ENCODE measurements around the gene ZNF580. TPM values are rescaled to one million over a fixed set of nuclear protein-coding genes. Genes with fewer than 3 reads are reported as not detected.

ZNF580 gene
- total RNA-seq, 1 donor from 2014 or later: 30.7 TPM

- ATAC-seq (no peak), DNase-seq (no peak)
- peaks cover 27% of the 10 kb centered on the region for H3K36me3 ChIP-seq
- H3K27me3 ChIP-seq: no peaks in the 10 kb centered on the region
- H3K9me3 ChIP-seq: no peaks in the 10 kb centered on the region
- no peak for TF ChIP-seq CTCF (IDR thresholded peaks at IDR 0.05)
- H3K4me1 ChIP-seq: peaks cover 7% of the 10 kb centered on the region
- H3K27ac ChIP-seq: no peak overlapping the region
- H3K4me3 ChIP-seq: no peak overlapping the region
- intact Hi-C loops (cut with DNase I): no loop called here
Observed at GRCh38 chr19:55596304-55596703, 44.5 kb upstream of the ZNF580 start.

DNA sequence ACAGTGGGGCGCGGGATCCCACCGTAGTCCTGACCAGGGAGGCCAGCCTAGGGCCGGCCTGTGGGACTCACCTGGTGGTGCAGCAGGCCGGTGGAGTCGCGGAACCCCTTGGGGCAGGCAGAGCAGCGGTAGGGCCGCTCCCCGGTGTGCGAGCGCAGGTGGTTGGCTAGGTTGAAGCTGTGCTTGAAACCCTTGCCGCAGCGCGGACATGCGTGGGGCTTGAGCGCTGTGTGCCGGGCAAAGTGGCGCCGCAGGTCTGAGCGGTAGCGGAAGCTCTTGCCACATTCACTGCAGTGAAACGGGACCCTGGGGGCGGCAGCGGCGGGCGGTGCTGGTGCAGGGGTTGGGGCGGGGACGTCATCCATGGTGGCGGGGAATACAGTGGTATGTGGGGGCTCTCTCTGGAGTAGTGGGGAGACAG is 43.3 kb upstream of the ZNF580 start:
- no peak for TF ChIP-seq CTCF (IDR thresholded peaks at IDR 0.05)
- Histone ChIP-seq H3K27ac (no peak overlapping the region), H3K4me3 (no peak overlapping the region), H3K27me3 (no peaks in the 10 kb centered on the region), H3K9me3 (no peaks in the 10 kb centered on the region), H3K36me3 (peaks cover 27% of the 10 kb centered on the region), H3K4me1 (peaks cover 8% of the 10 kb centered on the region)
- DNase-seq (peak; percentile 73), ATAC-seq (no peak)
- intact Hi-C loops (cut with DNase I): no loop called here

- peaks cover 8% of the 10 kb centered on the region for H3K4me1 ChIP-seq
- no peaks in the 10 kb centered on the region for H3K9me3 ChIP-seq
- no peak for DNase-seq
- no peaks in the 10 kb centered on the region for H3K27me3 ChIP-seq
- peaks cover 27% of the 10 kb centered on the region for H3K36me3 ChIP-seq
- intact Hi-C loops (cut with DNase I): no loop called here
- H3K4me3 ChIP-seq: no peak overlapping the region
- no peak overlapping the region for H3K27ac ChIP-seq
- ATAC-seq: no peak
- no peak for TF ChIP-seq CTCF (IDR thresholded peaks at IDR 0.05)
Observed at GRCh38 chr19:55598034-55598433, 42.8 kb upstream of the ZNF580 start.

- H3K27ac ChIP-seq: peak overlapping the region; percentile 96
- ATAC-seq (peak; percentile 89), DNase-seq (peak; percentile 97)
- no peak for TF ChIP-seq CTCF (IDR thresholded peaks at IDR 0.05)
- peaks cover 27% of the 10 kb centered on the region for H3K36me3 ChIP-seq
- no peaks in the 10 kb centered on the region for H3K27me3 ChIP-seq
- intact Hi-C loops (cut with DNase I): no loop called here
- no peaks in the 10 kb centered on the region for H3K9me3 ChIP-seq
- peak overlapping the region; percentile 92 for H3K4me3 ChIP-seq
- H3K4me1 ChIP-seq: peaks cover 9% of the 10 kb centered on the region
Observed at GRCh38 chr19:55598719-55599467, 41.9 kb upstream of the ZNF580 start.

DNA sequence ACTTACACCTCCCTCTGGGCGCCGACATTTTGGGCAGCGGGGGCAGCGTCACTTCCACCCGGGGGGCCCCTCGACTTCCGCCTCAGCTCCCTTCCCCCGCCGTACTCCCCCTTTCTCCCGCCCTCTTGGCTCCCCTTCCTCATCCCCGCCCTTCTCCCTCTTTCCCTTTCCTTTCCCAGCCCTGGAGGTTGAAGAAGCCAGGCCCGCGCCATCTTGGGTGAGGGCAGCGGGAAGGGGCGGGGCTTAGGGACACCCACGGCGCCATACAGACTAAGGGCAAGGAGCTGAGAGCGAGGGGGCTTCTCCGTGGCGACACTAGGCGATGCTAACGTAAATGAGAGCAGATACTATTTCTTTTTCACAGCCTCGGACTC is 41.3 kb upstream of the ZNF580 start, which contains the start of gene FIZ1:
TSS of gene FIZ1 (minus strand) at position 50 of the 374 bp plus-strand sequence. CDS start 1,652 bp downstream, outside the sequence.
- DNase-seq (peak; percentile 97), ATAC-seq (peak; percentile 89)
- intact Hi-C loops (cut with DNase I): no loop called here
- Histone ChIP-seq H3K27me3 (no peaks in the 10 kb centered on the region), H3K4me1 (peaks cover 14% of the 10 kb centered on the region), H3K4me3 (peak within 1 kb of the TSS; percentile 92), H3K27ac (peak within 1 kb of the TSS; percentile 96), H3K9me3 (no peaks in the 10 kb centered on the region), H3K36me3 (peaks cover 27% of the 10 kb centered on the region)
- no peak for TF ChIP-seq CTCF (IDR thresholded peaks at IDR 0.05)

All from upper lobe of right lung (tissue), 1 donor.